Measurements from ENCODE around the gene FBXW12. TPM values are rescaled to one million over a fixed set of nuclear protein-coding genes. Genes with fewer than 3 reads are reported as not detected.

The FBXW12 gene
- total and polyA plus RNA-seq, 2 experiments from 2014 or later = not detected

DNA sequence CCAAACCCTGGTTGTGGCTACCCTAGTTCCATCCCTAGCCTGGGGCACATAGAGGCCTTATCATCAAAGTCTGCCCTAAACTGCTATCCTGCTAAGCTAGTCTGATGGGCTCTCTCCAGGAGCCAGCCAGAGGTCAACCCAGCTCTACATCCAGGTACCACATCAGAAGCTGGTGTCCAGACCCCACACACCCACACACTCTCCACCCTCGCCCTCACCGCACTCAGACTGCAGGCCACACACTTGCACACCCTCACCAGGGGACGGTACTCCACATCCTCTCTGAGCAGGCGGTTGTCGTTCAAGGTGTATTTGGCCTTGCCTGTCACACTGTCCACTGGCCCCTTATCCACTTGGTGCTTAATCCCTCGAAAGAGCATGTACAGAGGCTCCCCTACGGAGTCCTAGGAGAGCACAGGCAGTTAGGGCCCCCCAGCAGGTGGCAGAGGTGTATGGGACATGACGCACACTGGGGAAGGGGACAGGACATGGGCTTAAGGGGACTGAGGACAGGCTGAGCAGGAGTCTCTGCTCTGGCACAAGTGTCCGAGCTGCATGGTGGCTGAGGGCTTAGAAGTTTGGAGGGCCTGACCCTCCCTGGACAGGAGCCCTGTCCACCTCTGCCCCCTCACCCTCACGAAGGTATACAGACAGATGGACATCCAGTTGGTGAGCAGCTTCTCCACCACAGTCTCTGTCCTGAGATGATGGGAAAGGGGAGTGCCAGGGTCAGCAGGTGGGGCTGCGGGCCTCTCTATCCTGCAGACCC lies 39.8 kb downstream of the FBXW12 start:
- Histone ChIP-seq H3K27ac (no peak overlapping the region), H3K4me1 (ENCODE audit: insufficient read depth) (no peaks in the 10 kb centered on the region), H3K4me2 (ENCODE audit: unreplicated experiment) (no peak overlapping the region), H2AFZ (no peak overlapping the region), H3F3A (ENCODE audit: insufficient read depth) (no peaks in the 10 kb centered on the region), H3K9ac (no peak overlapping the region), H3K4me3 (no peak overlapping the region), H3K36me3 (ENCODE audit: low read depth) (no peaks in the 10 kb centered on the region), H3K79me2 (ENCODE audit: insufficient read depth) (no peaks in the 10 kb centered on the region), H4K20me1 (ENCODE audit: insufficient read depth) (no peaks in the 10 kb centered on the region), H3K27me3 (replicated peaks; ENCODE audit: insufficient read depth) (no peaks in the 10 kb centered on the region), H3K9me3 (ENCODE audit: low read depth) (no peaks in the 10 kb centered on the region), H3K9me2 (ENCODE audit: insufficient read depth) (no peaks in the 10 kb centered on the region)
- DNase-seq = no peak
- TF ChIP-seq EZH2 (IDR thresholded peaks at IDR 0.05; ENCODE audit: insufficient read depth, poor library complexity, severe bottlenecking) = no peak
- TF ChIP-seq EZH2phosphoT487 (IDR thresholded peaks at IDR 0.05; ENCODE audit: insufficient read depth, low read depth) = no peak
- in situ Hi-C loops (cut with MboI) = no loop called here
- 85% methylated on average over 11 of the region's 11 CpGs for WGBS, 2 experiments (ENCODE audit: low coverage in 1 of 2, low lambda C conversion rate in 2 of 2, missing lambda C conversion rate in 2 of 2)

DNA sequence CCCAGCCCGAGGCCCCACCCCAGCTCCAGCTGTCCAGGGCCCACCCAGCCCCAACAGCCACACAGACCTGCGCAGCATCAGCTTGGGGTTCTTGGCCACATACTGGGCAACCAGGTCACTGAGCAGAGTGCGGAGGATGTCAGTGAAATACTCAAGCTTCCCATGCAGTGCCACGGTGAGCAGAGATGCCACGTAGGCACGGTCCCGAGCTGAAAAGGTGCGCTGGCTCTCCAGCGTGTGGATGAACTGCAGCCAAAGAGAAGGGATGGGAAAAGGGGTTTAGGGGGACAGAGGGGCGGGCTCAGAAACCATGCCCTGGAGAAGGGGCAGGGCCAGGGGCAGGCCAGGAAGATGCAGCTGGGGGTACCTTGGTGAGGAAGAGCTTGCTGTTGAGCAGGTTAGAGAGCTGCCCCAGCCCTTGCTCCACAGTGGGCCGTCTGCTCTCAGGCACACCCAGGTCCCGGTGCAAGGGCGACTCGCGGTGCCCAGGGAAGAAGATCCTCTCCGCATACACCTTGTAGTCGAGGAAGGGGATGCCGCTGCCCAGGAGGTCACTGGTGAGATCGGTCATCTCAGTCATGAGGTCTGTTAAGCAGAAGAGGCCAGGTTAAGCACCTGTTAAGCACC lies 40.5 kb downstream of the FBXW12 start:
- H3K9ac ChIP-seq = no peak overlapping the region
- no peak overlapping the region for H3K4me2 ChIP-seq (ENCODE audit: unreplicated experiment)
- no peak for DNase-seq
- in situ Hi-C loops (cut with MboI) = no loop called here
- H3K36me3 ChIP-seq (ENCODE audit: low read depth) = no peaks in the 10 kb centered on the region
- H2AFZ ChIP-seq = no peak overlapping the region
- H3K4me3 ChIP-seq = no peak overlapping the region
- H3K4me1 ChIP-seq (ENCODE audit: insufficient read depth) = no peaks in the 10 kb centered on the region
- no peaks in the 10 kb centered on the region for H4K20me1 ChIP-seq (ENCODE audit: insufficient read depth)
- H3F3A ChIP-seq (ENCODE audit: insufficient read depth) = no peaks in the 10 kb centered on the region
- no peaks in the 10 kb centered on the region for H3K9me2 ChIP-seq (ENCODE audit: insufficient read depth)
- no peak for TF ChIP-seq EZH2 (IDR thresholded peaks at IDR 0.05; ENCODE audit: insufficient read depth, poor library complexity, severe bottlenecking)
- no peak for TF ChIP-seq EZH2phosphoT487 (IDR thresholded peaks at IDR 0.05; ENCODE audit: insufficient read depth, low read depth)
- H3K9me3 ChIP-seq (ENCODE audit: low read depth) = no peaks in the 10 kb centered on the region
- H3K27me3 ChIP-seq (replicated peaks; ENCODE audit: insufficient read depth) = no peaks in the 10 kb centered on the region
- no peaks in the 10 kb centered on the region for H3K79me2 ChIP-seq (ENCODE audit: insufficient read depth)
- no peak overlapping the region for H3K27ac ChIP-seq
- 89 to 91% methylated on average over 16 to 19 of the region's 19 CpGs for WGBS, 2 experiments (ENCODE audit: low coverage in 1 of 2, low lambda C conversion rate in 2 of 2, missing lambda C conversion rate in 2 of 2)

DNA sequence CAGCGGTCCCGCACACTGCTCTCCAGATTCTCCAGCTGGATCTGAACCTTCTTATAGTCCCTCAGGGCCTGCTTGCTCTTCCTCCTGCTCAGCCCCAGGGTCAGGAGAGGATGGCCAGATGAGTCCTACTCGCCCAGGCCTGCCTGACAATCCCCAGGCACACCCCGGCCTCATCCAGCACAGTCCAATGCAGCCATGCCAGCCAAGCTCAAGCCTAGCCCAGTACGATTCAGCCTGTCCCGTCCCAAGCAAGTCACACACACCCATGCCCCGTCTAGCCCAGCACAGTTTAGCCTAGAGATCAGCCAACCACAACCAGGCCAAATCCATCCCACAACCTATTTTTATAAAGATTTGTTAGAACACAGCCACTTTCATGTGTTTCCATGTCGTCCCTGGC lies 41.1 kb downstream of the FBXW12 start:
- TF ChIP-seq EZH2phosphoT487 (IDR thresholded peaks at IDR 0.05; ENCODE audit: insufficient read depth, low read depth) (no peak), EZH2 (IDR thresholded peaks at IDR 0.05; ENCODE audit: insufficient read depth, poor library complexity, severe bottlenecking) (no peak)
- DNase-seq = no peak
- Histone ChIP-seq H3K9ac (no peak overlapping the region), H2AFZ (no peak overlapping the region), H3K9me3 (ENCODE audit: low read depth) (no peaks in the 10 kb centered on the region), H3K4me1 (ENCODE audit: insufficient read depth) (no peaks in the 10 kb centered on the region), H4K20me1 (ENCODE audit: insufficient read depth) (no peaks in the 10 kb centered on the region), H3K4me3 (no peak overlapping the region), H3F3A (ENCODE audit: insufficient read depth) (no peaks in the 10 kb centered on the region), H3K4me2 (ENCODE audit: unreplicated experiment) (no peak overlapping the region), H3K79me2 (ENCODE audit: insufficient read depth) (no peaks in the 10 kb centered on the region), H3K9me2 (ENCODE audit: insufficient read depth) (no peaks in the 10 kb centered on the region), H3K27me3 (replicated peaks; ENCODE audit: insufficient read depth) (no peaks in the 10 kb centered on the region), H3K36me3 (ENCODE audit: low read depth) (no peaks in the 10 kb centered on the region), H3K27ac (no peak overlapping the region)
- in situ Hi-C loops (cut with MboI) = no loop called here
- WGBS, 2 experiments (ENCODE audit: low coverage in 1 of 2, low lambda C conversion rate in 2 of 2, missing lambda C conversion rate in 2 of 2) = 50 to 60% methylated on average over 6 to 8 of the region's 8 CpGs

DNA sequence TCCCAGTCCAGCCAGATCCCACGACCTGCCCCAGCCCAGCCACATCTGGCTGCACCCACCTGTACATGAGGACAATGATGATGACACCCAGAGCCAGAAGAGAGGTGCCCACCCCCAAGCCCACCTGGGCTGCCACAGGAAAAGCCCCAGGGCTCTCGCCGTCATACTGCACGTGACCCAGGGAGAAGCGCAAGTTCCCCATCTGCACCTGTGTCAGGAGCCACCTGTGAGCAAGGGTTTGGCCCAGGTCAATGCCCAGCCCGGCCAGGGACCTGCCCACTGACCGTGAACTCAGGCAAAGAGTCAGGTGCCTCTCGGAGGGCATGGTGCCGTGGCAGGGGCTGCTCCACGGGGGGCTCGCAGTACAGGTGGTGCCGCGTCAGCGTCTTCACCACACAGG lies 41.6 kb downstream of the FBXW12 start:
- Histone ChIP-seq H3K4me1 (ENCODE audit: insufficient read depth) (no peaks in the 10 kb centered on the region), H3K4me3 (no peak overlapping the region), H3K9me2 (ENCODE audit: insufficient read depth) (no peaks in the 10 kb centered on the region), H4K20me1 (ENCODE audit: insufficient read depth) (no peaks in the 10 kb centered on the region), H3K9me3 (ENCODE audit: low read depth) (no peaks in the 10 kb centered on the region), H3K4me2 (ENCODE audit: unreplicated experiment) (no peak overlapping the region), H3K79me2 (ENCODE audit: insufficient read depth) (no peaks in the 10 kb centered on the region), H2AFZ (no peak overlapping the region), H3K27ac (no peak overlapping the region), H3K27me3 (replicated peaks; ENCODE audit: insufficient read depth) (no peaks in the 10 kb centered on the region), H3F3A (ENCODE audit: insufficient read depth) (no peaks in the 10 kb centered on the region), H3K36me3 (ENCODE audit: low read depth) (no peaks in the 10 kb centered on the region), H3K9ac (no peak overlapping the region)
- DNase-seq = no peak
- TF ChIP-seq EZH2phosphoT487 (IDR thresholded peaks at IDR 0.05; ENCODE audit: insufficient read depth, low read depth) (no peak), EZH2 (IDR thresholded peaks at IDR 0.05; ENCODE audit: insufficient read depth, poor library complexity, severe bottlenecking) (no peak)
- 83 to 84% methylated on average over 12 to 14 of the region's 14 CpGs for WGBS, 2 experiments (ENCODE audit: low coverage in 1 of 2, low lambda C conversion rate in 2 of 2, missing lambda C conversion rate in 2 of 2)
- in situ Hi-C loops (cut with MboI) = no loop called here
